Measurements from ENCODE around the gene SSUH2. TPM values are rescaled to one million over a fixed set of nuclear protein-coding genes. Genes with fewer than 3 reads are reported as not detected.
"Not testable (repeated sequence)": the region's sequence is repeated elsewhere in the genome, so short reads cannot be mapped to it uniquely, and the experiment has no call there.

SSUH2 gene, protein sequence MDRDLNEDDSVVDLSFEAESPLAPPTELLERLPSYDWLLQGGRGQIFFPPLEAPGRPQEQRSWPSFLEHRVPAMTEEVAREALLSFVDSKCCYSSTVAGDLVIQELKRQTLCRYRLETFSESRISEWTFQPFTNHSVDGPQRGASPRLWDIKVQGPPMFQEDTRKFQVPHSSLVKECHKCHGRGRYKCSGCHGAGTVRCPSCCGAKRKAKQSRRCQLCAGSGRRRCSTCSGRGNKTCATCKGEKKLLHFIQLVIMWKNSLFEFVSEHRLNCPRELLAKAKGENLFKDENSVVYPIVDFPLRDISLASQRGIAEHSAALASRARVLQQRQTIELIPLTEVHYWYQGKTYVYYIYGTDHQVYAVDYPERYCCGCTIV
- total RNA-seq (2014; rRNA removed; shearing (Covaris generic)) (0.82 and 2.3 TPM in 2 replicates), polyA plus RNA-seq (2016; fragmentation: Nextera tagmentation; extraction: Ambion mirVana) (0.47 and 0.73 TPM in 2 replicates)
- long read RNA-seq, partial matches to known transcripts, result 0 of 1 reads
- long read RNA-seq, other reads (novel, unspliced or antisense), result 1 of 1 reads

DNA sequence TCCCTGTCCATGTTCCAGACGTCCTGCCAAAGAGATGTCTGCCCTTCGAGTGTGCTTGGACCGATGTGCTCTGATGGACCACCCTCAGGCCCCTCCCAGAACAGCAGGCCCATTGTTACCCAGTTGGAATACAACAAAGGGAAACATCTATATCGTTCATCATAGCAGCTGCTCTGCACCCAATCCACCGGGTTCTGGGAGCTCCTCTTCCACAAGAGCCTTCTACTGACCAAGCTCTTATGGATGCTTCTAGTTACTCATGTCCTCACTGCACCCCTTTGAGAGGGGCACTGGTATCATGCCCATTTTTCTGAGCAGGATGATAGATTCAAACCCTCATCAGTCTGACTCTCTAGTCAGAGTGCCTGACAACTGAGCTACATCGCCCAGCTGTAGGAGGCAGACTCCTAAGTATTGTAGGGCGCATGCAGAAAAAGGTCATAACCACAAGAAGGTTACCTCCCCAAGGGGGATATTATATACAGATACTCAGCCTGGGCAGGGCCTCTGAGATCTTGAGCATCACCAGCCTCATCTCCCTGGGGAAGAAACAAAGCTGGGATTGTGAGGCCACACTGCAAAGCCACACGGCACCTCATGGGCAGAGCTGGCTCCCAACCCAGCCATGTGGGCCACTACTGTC, at the start of gene SSUH2:
SSUH2 (minus strand) TSS at position 51 of the 643 bp plus-strand sequence; CDS start at position 11, 40 bp downstream.
- no peak for TF ChIP-seq EZH2 (IDR thresholded peaks at IDR 0.05; ENCODE audit: low read depth, unreplicated experiment)
- TF ChIP-seq ZNF331 (CRISPR knock-in tag; IDR thresholded peaks at IDR 0.05; ENCODE audit: low read depth), result no peak
- TF ChIP-seq, protein P1, sequence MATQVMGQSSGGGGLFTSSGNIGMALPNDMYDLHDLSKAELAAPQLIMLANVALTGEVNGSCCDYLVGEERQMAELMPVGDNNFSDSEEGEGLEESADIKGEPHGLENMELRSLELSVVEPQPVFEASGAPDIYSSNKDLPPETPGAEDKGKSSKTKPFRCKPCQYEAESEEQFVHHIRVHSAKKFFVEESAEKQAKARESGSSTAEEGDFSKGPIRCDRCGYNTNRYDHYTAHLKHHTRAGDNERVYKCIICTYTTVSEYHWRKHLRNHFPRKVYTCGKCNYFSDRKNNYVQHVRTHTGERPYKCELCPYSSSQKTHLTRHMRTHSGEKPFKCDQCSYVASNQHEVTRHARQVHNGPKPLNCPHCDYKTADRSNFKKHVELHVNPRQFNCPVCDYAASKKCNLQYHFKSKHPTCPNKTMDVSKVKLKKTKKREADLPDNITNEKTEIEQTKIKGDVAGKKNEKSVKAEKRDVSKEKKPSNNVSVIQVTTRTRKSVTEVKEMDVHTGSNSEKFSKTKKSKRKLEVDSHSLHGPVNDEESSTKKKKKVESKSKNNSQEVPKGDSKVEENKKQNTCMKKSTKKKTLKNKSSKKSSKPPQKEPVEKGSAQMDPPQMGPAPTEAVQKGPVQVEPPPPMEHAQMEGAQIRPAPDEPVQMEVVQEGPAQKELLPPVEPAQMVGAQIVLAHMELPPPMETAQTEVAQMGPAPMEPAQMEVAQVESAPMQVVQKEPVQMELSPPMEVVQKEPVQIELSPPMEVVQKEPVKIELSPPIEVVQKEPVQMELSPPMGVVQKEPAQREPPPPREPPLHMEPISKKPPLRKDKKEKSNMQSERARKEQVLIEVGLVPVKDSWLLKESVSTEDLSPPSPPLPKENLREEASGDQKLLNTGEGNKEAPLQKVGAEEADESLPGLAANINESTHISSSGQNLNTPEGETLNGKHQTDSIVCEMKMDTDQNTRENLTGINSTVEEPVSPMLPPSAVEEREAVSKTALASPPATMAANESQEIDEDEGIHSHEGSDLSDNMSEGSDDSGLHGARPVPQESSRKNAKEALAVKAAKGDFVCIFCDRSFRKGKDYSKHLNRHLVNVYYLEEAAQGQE (IDR thresholded peaks at IDR 0.05; ENCODE audit: unreplicated experiment), result no peak
- TF ChIP-seq, protein P2, sequence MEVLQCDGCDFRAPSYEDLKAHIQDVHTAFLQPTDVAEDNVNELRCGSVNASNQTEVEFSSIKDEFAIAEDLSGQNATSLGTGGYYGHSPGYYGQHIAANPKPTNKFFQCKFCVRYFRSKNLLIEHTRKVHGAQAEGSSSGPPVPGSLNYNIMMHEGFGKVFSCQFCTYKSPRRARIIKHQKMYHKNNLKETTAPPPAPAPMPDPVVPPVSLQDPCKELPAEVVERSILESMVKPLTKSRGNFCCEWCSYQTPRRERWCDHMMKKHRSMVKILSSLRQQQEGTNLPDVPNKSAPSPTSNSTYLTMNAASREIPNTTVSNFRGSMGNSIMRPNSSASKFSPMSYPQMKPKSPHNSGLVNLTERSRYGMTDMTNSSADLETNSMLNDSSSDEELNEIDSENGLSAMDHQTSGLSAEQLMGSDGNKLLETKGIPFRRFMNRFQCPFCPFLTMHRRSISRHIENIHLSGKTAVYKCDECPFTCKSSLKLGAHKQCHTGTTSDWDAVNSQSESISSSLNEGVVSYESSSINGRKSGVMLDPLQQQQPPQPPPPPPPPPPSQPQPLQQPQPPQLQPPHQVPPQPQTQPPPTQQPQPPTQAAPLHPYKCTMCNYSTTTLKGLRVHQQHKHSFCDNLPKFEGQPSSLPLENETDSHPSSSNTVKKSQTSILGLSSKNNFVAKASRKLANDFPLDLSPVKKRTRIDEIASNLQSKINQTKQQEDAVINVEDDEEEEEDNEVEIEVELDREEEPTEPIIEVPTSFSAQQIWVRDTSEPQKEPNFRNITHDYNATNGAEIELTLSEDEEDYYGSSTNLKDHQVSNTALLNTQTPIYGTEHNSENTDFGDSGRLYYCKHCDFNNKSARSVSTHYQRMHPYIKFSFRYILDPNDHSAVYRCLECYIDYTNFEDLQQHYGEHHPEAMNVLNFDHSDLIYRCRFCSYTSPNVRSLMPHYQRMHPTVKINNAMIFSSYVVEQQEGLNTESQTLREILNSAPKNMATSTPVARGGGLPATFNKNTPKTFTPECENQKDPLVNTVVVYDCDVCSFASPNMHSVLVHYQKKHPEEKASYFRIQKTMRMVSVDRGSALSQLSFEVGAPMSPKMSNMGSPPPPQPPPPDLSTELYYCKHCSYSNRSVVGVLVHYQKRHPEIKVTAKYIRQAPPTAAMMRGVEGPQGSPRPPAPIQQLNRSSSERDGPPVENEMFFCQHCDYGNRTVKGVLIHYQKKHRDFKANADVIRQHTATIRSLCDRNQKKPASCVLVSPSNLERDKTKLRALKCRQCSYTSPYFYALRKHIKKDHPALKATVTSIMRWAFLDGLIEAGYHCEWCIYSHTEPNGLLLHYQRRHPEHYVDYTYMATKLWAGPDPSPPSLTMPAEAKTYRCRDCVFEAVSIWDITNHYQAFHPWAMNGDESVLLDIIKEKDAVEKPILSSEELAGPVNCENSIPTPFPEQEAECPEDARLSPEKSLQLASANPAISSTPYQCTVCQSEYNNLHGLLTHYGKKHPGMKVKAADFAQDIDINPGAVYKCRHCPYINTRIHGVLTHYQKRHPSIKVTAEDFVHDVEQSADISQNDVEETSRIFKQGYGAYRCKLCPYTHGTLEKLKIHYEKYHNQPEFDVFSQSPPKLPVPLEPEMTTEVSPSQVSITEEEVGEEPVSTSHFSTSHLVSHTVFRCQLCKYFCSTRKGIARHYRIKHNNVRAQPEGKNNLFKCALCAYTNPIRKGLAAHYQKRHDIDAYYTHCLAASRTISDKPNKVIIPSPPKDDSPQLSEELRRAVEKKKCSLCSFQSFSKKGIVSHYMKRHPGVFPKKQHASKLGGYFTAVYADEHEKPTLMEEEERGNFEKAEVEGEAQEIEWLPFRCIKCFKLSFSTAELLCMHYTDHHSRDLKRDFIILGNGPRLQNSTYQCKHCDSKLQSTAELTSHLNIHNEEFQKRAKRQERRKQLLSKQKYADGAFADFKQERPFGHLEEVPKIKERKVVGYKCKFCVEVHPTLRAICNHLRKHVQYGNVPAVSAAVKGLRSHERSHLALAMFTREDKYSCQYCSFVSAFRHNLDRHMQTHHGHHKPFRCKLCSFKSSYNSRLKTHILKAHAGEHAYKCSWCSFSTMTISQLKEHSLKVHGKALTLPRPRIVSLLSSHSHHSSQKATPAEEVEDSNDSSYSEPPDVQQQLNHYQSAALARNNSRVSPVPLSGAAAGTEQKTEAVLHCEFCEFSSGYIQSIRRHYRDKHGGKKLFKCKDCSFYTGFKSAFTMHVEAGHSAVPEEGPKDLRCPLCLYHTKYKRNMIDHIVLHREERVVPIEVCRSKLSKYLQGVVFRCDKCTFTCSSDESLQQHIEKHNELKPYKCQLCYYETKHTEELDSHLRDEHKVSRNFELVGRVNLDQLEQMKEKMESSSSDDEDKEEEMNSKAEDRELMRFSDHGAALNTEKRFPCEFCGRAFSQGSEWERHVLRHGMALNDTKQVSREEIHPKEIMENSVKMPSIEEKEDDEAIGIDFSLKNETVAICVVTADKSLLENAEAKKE (CRISPR knock-in tag; IDR thresholded peaks at IDR 0.05), result no peak
- no peak for TF ChIP-seq STAT1 (IDR thresholded peaks at IDR 0.05; ENCODE audit: unreplicated experiment)
- no peak for TF ChIP-seq ZNF114 (CRISPR knock-in tag; IDR thresholded peaks at IDR 0.05)
- Histone ChIP-seq H3K27me3 (ENCODE audit: insufficient read depth) (no peaks in the 10 kb centered on the region), H3K27ac (ENCODE audit: low read depth) (no peak within 1 kb of the TSS), H3K79me2 (replicated peaks; ENCODE audit: insufficient read depth) (no peaks in the 10 kb centered on the region), H3K4me2 (no peak within 1 kb of the TSS), H3K36me3 (ENCODE audit: insufficient read depth) (no peaks in the 10 kb centered on the region), H3K9me2 (ENCODE audit: insufficient read depth) (peaks cover under 1% of the 10 kb centered on the region; the same call in 1 of the 2 replicates), H3K4me3 (no peak within 1 kb of the TSS), H3F3A (replicated peaks; ENCODE audit: low read depth) (no peaks in the 10 kb centered on the region), H3K4me1 (ENCODE audit: insufficient read depth) (no peaks in the 10 kb centered on the region), H2AFZ (no peak within 1 kb of the TSS), H4K20me1 (replicated peaks; ENCODE audit: insufficient read depth) (no peaks in the 10 kb centered on the region; the same call in 1 of the 2 replicates)
- DNase-seq (ENCODE audit: low spot score) (no peak), ATAC-seq (no peak)
- H3K36me3 Mint-ChIP-seq (ENCODE audit: low read depth), result no peaks in the 10 kb centered on the region; the same call in 2 of the 3 replicates
- no peaks in the 10 kb centered on the region for H3K4me1 Mint-ChIP-seq
- H3K9me3 Mint-ChIP-seq, result no peaks in the 10 kb centered on the region; the same call in 2 of the 3 replicates
- peaks cover 4% of the 10 kb centered on the region for H3K27me3 Mint-ChIP-seq (ENCODE audit: insufficient read depth, low read depth, poor library complexity)
- no peak within 1 kb of the TSS for H3K27ac Mint-ChIP-seq
- H3K4me3 Mint-ChIP-seq, result no peak within 1 kb of the TSS

DNA sequence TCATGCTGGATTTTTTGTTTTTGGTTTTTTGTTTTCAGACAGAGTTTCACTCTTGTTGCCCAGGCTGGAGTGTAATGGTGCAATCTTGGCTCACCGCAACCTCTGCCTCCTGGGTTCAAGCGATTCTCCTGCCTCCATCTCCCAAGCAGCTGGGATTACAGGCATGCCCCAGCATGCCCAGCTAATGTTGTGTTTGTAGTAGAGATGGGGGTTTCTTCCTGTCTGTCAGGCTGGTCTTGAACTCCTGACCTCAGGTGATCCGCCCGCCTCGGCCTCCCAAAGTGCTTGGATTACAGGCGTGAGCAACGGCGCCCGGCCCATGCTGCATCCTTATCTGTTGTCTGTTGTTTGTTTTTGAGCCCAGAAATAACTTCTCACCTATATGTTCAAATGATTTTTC, 46.7 kb upstream of the SSUH2 start:
- H3K4me3 Mint-ChIP-seq; H2AFZ ChIP-seq; H3K27me3 Mint-ChIP-seq (ENCODE audit: insufficient read depth, low read depth, poor library complexity); H3F3A ChIP-seq (replicated peaks; ENCODE audit: low read depth); H3K27ac ChIP-seq (ENCODE audit: low read depth); H3K4me2 ChIP-seq; H4K20me1 ChIP-seq (replicated peaks; ENCODE audit: insufficient read depth); H3K4me3 ChIP-seq; H3K36me3 Mint-ChIP-seq (ENCODE audit: low read depth); H3K36me3 ChIP-seq (ENCODE audit: insufficient read depth); H3K9me3 Mint-ChIP-seq; H3K4me1 Mint-ChIP-seq; H3K27ac Mint-ChIP-seq; H3K79me2 ChIP-seq (replicated peaks; ENCODE audit: insufficient read depth); H3K27me3 ChIP-seq (ENCODE audit: insufficient read depth); H3K9me2 ChIP-seq (ENCODE audit: insufficient read depth); DNase-seq (ENCODE audit: low spot score); ATAC-seq; H3K4me1 ChIP-seq (ENCODE audit: insufficient read depth): not testable (repeated sequence)
